ENCODE results near the gene RAMP3. TPM values are rescaled to one million over a fixed set of nuclear protein-coding genes. Genes with fewer than 3 reads are reported as not detected.

RAMP3 gene
- total and polyA plus RNA-seq, 9 of the 15 experiments (the other 6 are each of a cell fraction or from before 2014, with no cell fraction given), result not detected

DNA sequence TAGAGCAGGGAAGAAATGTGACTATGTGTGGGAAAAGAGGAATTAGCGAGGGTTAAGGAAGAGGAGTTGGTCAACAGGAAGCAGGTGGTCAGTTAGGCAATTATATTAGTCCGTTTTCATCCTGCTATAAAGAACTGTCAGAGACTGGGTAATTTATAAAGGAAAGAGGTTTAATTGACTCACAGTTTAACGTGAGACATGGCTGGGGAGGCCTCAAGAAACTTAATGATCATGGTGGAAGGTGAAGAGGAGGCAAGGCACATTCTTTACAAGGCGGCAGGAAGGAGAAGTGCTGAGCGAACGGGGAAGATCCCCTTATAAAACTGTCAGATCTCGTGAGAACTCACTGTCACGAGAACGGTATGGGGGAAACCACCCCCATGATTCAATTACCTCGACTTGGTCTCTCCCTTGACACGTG is 35.0 kb downstream of the RAMP3 start:
- H3K27ac ChIP-seq (ENCODE audit: extremely low read depth, low read depth, low read length), result no peak overlapping the region
- no peaks in the 10 kb centered on the region for H3K36me3 ChIP-seq (ENCODE audit: control insufficient read depth, insufficient read depth, low read length)
- H3K4me3 ChIP-seq, result no peak overlapping the region
- FAIRE-seq, result no peak
- no TSS peak for BruUV-seq (replicated peaks)
- H3K9me1 ChIP-seq (ENCODE audit: control insufficient read depth, insufficient read depth, low read length), result no peaks in the 10 kb centered on the region
- no peak overlapping the region for H3K9ac ChIP-seq (ENCODE audit: insufficient read depth in 1 of 2, low read depth in 2 of 2, low read length in 2 of 2)
- ATAC-seq, result no peak
- ChIA-PET CTCF (ENCODE audit: low intra/inter-chr PET ratio) (no interaction called here), POLR2A (no interaction called here)
- H3K79me2 ChIP-seq (ENCODE audit: control insufficient read depth, insufficient read depth, low read length), result no peaks in the 10 kb centered on the region
- no peak for TF ChIP-seq ZNF699 (CRISPR knock-in tag; IDR thresholded peaks at IDR 0.05; ENCODE audit: insufficient replicate concordance)
- TF ChIP-seq, protein P1, sequence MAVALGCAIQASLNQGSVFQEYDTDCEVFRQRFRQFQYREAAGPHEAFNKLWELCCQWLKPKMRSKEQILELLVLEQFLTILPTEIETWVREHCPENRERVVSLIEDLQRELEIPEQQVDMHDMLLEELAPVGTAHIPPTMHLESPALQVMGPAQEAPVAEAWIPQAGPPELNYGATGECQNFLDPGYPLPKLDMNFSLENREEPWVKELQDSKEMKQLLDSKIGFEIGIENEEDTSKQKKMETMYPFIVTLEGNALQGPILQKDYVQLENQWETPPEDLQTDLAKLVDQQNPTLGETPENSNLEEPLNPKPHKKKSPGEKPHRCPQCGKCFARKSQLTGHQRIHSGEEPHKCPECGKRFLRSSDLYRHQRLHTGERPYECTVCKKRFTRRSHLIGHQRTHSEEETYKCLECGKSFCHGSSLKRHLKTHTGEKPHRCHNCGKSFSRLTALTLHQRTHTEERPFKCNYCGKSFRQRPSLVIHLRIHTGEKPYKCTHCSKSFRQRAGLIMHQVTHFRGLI (CRISPR knock-in tag; IDR thresholded peaks at IDR 0.05), result no peak
- peak; percentile 79 for TF ChIP-seq CHD2 (IDR thresholded peaks at IDR 0.05; ENCODE audit: low read depth, low read length)
- TF ChIP-seq L3MBTL2 (IDR thresholded peaks at IDR 0.05), result 0 out of 2 replicates have a peak, but pooled peaks have one; percentile 22
- no peak for TF ChIP-seq CC2D1A (IDR thresholded peaks at IDR 0.05)
- TF ChIP-seq, protein P2, sequence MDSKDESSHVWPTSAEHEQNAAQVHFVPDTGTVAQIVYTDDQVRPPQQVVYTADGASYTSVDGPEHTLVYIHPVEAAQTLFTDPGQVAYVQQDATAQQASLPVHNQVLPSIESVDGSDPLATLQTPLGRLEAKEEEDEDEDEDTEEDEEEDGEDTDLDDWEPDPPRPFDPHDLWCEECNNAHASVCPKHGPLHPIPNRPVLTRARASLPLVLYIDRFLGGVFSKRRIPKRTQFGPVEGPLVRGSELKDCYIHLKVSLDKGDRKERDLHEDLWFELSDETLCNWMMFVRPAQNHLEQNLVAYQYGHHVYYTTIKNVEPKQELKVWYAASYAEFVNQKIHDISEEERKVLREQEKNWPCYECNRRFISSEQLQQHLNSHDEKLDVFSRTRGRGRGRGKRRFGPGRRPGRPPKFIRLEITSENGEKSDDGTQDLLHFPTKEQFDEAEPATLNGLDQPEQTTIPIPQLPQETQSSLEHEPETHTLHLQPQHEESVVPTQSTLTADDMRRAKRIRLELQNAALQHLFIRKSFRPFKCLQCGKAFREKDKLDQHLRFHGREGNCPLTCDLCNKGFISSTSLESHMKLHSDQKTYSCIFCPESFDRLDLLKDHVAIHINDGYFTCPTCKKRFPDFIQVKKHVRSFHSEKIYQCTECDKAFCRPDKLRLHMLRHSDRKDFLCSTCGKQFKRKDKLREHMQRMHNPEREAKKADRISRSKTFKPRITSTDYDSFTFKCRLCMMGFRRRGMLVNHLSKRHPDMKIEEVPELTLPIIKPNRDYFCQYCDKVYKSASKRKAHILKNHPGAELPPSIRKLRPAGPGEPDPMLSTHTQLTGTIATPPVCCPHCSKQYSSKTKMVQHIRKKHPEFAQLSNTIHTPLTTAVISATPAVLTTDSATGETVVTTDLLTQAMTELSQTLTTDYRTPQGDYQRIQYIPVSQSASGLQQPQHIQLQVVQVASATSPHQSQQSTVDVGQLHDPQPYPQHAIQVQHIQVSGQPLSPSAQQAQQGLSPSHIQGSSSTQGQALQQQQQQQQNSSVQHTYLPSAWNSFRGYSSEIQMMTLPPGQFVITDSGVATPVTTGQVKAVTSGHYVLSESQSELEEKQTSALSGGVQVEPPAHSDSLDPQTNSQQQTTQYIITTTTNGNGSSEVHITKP (IDR thresholded peaks at IDR 0.05; ENCODE audit: partially characterized antibody), result peak; percentile 86
- no peaks in the 10 kb centered on the region for H3K9me3 ChIP-seq (replicated peaks; ENCODE audit: control insufficient read depth, insufficient read depth, low read depth, low read length)
- 0 out of 5 replicates have a peak, but pooled peaks cover 0 to 3% of the 10 kb centered on the region in 2 experiments for H3K4me1 ChIP-seq (replicated peaks in 1 of 2; ENCODE audit: control insufficient read depth in 2 of 2, insufficient read depth in 2 of 2, low read length in 2 of 2)
- no peaks in the 10 kb centered on the region for H4K20me1 ChIP-seq (replicated peaks; ENCODE audit: control insufficient read depth, insufficient read depth, low read length)
- under 1% methylated on average over 11 of the region's 11 CpGs for WGBS (ENCODE audit: insufficient coverage, low coverage, missing lambda C conversion rate)
- no peak for DNase-seq (ENCODE audit: extremely low read depth in 1 of 4, low spot score in 3 of 4)
- 0 out of 2 replicates have a peak overlapping the region, but pooled peaks have one; percentile 12 for H2AFZ ChIP-seq (ENCODE audit: low read depth, low read length)
- peaks cover 16 to 56% of the 10 kb centered on the region in 2 experiments for H3K27me3 ChIP-seq (ENCODE audit: control insufficient read depth in 2 of 2, insufficient read depth in 2 of 2, low read length in 2 of 2)
- in situ Hi-C loops (cut with MboI) (no loop called here), intact Hi-C loops (cut with micrococcal nuclease) (no loop called here)
- H3K4me2 ChIP-seq (ENCODE audit: insufficient read depth, low read length), result no peak overlapping the region
